T-helper 2 cell treated with Interferon-gamma antibody and Interleukin-4, amounts not matched to agents 5 μg/mL and 100 μg/mL, for 36 hours (primary cell): ENCODE measurements around the gene NFE2L1.

ENCODE experiments used
- DNase-seq: peaks from one replicate; pipeline ENCODE4 v3.0.0; 2021; ENCODE audit warnings: low spot score
- H3K27ac Mint-ChIP-seq: one replicate; pipeline ENCODE4 v1.8.0; 2021; ENCODE audit warnings: mild to moderate bottlenecking, mixed read lengths
- H3K27me3 Mint-ChIP-seq: one replicate; pipeline ENCODE4 v1.8.0; 2021; ENCODE audit warnings: low read depth, mixed read lengths
- H3K36me3 Mint-ChIP-seq: one replicate; pipeline ENCODE4 v1.8.0; 2021; ENCODE audit warnings: low read depth, mixed read lengths
- H3K4me1 Mint-ChIP-seq: one replicate; pipeline ENCODE4 v1.8.0; 2021; ENCODE audit warnings: low read depth, mixed read lengths
- H3K4me3 Mint-ChIP-seq: one replicate; pipeline ENCODE4 v1.8.0; 2022; ENCODE audit warnings: mild to moderate bottlenecking, moderate library complexity, mixed read lengths
- H3K9me3 Mint-ChIP-seq: one replicate; pipeline ENCODE4 v1.8.0; 2021; ENCODE audit warnings: mixed read lengths

NFE2L1 gene

DNA sequence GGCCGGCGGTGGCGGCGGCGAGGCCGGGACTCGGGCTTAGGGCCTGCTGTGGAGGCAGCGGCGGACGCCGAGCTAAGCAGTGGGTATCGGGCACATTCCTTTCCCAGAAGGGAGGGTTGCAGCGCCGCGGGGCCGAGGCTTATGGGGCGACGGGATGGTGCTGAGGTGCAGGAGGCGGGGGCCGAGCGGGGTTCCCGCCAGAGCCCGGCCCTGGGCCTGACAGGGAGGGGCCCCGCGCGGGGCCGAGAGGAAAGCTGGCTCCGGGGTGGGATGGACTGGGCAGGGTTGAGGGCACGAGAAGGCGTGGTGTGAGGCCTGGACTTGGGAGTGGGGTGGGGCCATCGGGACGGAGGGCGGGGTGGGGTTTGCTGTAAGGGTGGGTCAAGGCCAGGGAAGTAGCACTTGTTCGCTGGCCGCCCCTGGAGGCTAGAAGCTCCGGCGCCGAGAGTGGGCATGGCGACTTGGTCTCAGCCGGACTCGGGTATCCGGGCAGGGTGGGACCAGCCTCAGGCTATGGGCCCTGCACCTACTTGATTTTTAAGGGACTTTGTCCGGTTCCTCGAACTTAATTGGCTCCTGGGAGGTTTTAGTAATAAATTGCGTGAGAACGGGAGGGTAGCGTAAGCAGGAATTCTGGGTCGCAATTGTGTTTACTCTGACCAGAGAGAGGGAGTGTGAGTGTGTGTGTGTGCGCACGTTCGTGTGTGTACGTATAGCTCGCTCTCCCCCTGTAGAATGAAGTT lies 396 bp downstream of the NFE2L1 start:
- peaks cover 24% of the 10 kb centered on the region for H3K36me3 Mint-ChIP-seq
- DNase-seq, result no peak
- no peaks in the 10 kb centered on the region for H3K9me3 Mint-ChIP-seq
- no peaks in the 10 kb centered on the region for H3K27me3 Mint-ChIP-seq
- H3K4me1 Mint-ChIP-seq, result peaks cover 43% of the 10 kb centered on the region
- peak overlapping the region; percentile 98 for H3K4me3 Mint-ChIP-seq
- H3K27ac Mint-ChIP-seq, result peak overlapping the region; percentile 98

DNA sequence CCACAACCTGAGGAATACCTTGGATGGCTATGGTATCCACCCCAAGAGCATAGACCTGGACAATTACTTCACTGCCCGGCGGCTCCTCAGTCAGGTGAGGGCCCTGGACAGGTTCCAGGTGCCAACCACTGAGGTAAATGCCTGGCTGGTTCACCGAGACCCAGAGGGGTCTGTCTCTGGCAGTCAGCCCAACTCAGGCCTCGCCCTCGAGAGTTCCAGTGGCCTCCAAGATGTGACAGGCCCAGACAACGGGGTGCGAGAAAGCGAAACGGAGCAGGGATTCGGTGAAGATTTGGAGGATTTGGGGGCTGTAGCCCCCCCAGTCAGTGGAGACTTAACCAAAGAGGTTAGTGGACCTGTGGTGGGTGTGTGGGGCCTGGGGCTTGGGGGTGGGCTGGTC lies 3.1 kb downstream of the NFE2L1 start:
- no peaks in the 10 kb centered on the region for H3K27me3 Mint-ChIP-seq
- DNase-seq, result no peak
- peaks cover 49% of the 10 kb centered on the region for H3K4me1 Mint-ChIP-seq
- H3K9me3 Mint-ChIP-seq, result no peaks in the 10 kb centered on the region
- peaks cover 36% of the 10 kb centered on the region for H3K36me3 Mint-ChIP-seq
- no peak overlapping the region for H3K27ac Mint-ChIP-seq
- H3K4me3 Mint-ChIP-seq, result peak overlapping the region; percentile 1

DNA sequence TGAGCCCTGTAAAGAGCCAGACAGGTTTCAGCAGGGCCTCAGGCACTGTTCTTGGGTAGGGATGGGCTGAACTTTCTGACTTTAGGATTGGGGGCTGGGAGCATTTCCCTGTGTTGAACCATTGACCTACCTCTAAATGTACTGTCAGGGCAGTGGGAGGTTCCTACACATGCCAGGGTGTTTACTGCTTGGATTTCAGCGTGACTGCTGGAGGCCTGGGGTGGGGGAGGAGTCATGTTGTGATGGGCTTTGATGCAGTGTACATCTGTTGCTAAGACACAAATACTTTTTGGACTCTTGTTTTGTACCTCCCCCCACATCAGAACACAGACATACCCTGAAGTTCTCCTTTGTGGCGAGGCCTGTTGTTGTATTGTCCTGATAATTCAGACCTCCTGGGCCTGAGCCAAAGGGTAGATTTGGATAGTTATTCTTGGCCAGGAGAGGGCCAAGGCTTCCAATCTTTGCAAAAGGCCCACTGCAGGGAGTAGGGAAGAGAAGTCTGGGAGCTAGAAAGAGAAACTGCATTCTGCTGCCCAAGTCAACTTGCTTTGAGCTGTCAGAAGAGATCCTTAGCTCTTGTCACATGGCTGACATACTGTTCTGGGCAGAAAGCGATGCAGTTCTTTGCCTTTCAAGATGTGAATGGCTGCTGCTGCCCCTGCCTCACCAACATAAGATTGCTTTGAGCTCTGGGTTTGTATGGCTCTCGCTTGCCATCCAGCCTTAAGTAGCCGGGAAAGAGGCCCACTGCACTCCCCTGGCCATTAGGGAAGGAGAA lies 3.7 kb downstream of the NFE2L1 start:
- Mint-ChIP-seq H3K4me3 (peak overlapping the region; percentile 45), H3K27me3 (no peaks in the 10 kb centered on the region), H3K4me1 (peaks cover 46% of the 10 kb centered on the region), H3K9me3 (no peaks in the 10 kb centered on the region), H3K27ac (peak overlapping the region; percentile 23), H3K36me3 (peaks cover 41% of the 10 kb centered on the region)
- no peak for DNase-seq

DNA sequence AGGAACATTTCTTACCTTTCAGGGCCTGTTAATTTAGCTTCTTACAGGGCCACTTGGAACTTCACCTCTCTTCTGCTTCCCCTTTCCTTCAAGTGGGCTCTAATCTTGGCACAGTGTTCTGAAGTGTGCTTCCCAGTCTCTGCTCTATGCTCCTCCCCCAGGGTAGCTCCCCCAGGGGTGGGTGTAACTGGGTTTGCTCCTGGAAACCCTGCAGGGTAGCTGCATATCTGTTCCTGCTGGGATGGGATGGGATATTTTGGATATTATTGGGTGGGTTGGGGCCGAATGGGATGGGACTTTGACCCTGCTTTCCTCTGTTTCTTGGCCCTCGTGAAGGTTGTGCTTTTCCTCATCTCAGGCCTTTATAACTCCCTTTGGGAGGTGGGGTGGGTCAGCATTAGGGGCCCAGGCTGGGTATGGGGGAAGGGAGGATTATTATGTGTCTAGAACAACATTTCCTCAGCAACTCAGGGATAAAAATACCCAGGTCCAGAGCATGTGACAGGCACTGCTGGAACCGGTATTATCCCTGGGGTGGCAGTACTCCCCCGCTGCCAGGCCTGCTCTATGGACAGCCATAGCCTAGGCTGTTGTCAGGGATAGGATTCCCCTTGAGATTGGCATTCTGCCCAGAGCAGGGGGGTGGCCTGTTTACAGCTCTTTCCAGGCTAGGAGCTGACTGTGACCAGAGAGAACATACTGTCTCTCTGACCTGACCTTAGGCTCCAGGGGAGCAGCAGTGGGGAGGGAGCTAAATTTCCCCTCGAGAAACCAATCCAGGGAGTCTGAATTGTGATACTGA lies 5.0 kb downstream of the NFE2L1 start:
- Mint-ChIP-seq H3K36me3 (peaks cover 46% of the 10 kb centered on the region), H3K4me3 (peak overlapping the region; percentile 45), H3K27ac (peak overlapping the region; percentile 60), H3K27me3 (no peaks in the 10 kb centered on the region), H3K4me1 (peaks cover 44% of the 10 kb centered on the region), H3K9me3 (no peaks in the 10 kb centered on the region)
- no peak for DNase-seq

DNA sequence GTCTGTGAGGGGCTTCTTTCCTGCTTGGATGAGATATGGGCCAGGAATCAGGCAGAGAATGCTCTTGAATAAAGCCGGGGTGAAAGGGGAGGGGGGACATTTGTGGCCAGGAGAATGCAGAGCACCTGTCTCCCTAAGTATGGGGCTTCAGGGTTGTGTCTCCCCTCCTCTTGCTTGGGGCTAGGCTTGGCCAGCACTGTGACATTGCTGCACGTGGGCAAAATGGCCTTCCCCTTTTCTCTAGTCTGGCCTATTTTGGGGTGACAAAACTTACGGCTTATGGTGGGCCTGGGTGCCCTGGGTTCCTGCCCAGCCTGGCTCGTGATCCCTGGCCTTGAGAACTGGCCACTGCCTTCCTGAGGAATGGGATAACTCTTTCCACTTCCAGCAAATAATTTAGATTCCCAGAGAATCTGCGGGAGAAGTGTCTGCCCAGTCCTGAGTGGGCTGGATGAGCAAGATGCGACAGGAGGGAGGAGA lies 5.6 kb downstream of the NFE2L1 start:
- peak overlapping the region; percentile 12 for H3K27ac Mint-ChIP-seq

DNA sequence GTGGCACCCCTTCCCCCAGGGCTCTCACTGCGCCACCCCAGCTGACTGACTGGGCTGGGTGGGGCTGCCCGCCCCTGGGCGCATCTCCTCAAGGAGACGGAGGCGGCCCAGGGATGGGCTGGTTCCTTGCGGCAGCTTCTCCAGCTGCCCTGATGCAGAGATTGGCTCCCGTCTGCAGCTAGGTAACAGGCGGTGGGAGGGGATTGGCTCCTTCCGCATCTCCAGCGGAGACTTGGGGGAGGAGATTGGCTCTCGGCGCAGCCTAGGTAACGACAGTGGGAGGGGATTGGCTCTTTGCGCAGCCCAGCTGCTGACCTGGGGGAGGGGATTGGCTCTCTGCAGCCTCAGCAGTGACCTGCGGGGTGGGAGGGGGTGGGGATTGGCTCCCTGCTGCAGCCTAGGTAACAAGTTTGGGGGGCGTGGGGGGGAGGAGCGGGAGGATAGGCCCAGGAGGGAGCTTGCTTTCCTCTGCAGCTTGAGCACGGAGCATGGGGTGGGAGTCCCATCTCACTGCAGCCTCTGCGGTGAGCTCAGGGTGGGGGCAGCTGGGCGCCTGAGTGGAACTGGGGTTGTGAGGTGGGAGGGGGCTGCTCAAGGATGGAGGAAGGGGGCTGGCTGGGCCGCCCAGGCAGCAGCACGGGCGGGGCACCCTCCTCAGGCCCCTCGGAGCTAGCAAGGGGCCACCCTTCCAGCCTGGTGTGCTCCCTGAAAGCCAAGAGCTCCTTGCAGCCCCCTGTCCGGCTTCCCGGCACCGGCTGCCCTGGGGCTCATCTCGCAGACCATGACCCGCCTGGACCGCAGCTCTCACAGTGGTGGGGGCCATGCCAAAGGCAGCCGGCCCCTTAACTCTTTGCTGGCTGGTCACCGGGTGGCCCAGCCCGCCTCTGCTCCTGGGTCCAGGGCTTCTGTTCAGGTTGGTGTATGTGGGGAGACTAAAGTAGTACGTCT lies 6.4 kb downstream of the NFE2L1 start:
- H3K4me3 Mint-ChIP-seq, result peak overlapping the region; percentile 51
- H3K9me3 Mint-ChIP-seq, result no peaks in the 10 kb centered on the region
- H3K36me3 Mint-ChIP-seq, result peaks cover 56% of the 10 kb centered on the region
- no peaks in the 10 kb centered on the region for H3K27me3 Mint-ChIP-seq
- peaks cover 44% of the 10 kb centered on the region for H3K4me1 Mint-ChIP-seq
- no peak for DNase-seq
- H3K27ac Mint-ChIP-seq, result peak overlapping the region; percentile 57

More for the DNA sequence above, 5.6 kb downstream of the NFE2L1 start:
- H3K36me3 Mint-ChIP-seq, result peaks cover 52% of the 10 kb centered on the region
- DNase-seq, result no peak
- no peaks in the 10 kb centered on the region for H3K9me3 Mint-ChIP-seq
- H3K4me1 Mint-ChIP-seq, result peaks cover 44% of the 10 kb centered on the region
- H3K27me3 Mint-ChIP-seq, result no peaks in the 10 kb centered on the region
- H3K4me3 Mint-ChIP-seq, result peak overlapping the region; percentile 12

DNA sequence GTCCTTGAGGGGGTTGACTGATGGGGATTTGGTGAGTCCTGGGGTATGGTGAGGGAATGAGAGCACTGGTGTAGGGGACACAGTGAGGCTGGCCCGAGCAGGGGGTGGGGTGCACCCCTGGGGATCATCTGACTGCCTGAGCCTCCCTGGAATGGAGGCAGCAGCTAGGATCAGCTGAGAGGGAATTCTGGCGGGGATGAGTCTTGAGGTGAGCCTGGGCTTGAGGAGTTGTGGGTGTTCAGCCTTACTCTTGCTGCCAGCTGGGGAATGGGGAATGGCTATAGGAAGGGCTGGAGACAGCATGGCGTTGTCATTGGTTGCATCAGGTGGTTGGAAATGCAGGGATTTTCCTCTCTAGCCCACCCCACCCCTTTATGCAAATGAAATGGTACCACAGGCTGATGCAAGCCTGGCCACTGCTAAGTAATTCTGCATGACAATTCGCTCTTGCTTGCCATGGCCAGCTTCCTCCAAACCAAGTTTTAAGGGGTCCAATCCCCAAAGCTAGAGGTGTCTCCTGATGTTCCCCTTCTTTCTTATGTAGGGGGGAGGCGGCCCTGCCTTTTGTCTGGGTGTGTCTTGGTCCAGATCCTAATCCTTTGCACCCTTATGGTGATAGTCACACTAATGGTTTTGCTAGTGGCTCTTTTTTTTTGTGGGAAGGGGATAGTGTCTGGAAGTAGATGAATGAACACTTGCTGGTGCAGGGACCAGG lies 7.5 kb downstream of the NFE2L1 start:
- peak overlapping the region; percentile 57 for H3K27ac Mint-ChIP-seq
- peak; percentile 23 for DNase-seq
- peaks cover 35% of the 10 kb centered on the region for H3K4me1 Mint-ChIP-seq
- H3K9me3 Mint-ChIP-seq, result no peaks in the 10 kb centered on the region
- H3K27me3 Mint-ChIP-seq, result no peaks in the 10 kb centered on the region
- peaks cover 59% of the 10 kb centered on the region for H3K36me3 Mint-ChIP-seq
- H3K4me3 Mint-ChIP-seq, result peak overlapping the region; percentile 51

DNA sequence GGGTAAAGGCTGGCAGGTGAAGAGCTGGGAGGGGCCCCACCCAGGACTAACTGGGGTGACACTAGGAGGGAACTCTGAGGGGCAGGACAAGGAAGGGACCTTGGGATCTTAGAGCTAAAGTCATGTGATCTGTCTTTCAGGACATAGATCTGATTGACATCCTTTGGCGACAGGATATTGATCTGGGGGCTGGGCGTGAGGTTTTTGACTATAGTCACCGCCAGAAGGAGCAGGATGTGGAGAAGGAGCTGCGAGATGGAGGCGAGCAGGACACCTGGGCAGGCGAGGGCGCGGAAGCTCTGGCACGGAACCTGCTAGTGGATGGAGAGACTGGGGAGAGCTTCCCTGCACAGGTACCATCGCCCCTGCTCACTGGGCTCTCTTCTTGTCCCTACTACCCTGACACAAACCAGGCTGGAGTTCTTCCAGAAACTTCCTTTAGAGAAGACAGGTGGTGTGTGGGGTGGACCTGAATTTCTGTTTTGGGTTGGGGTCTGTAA lies 8.1 kb downstream of the NFE2L1 start:
- no peak overlapping the region for H3K4me3 Mint-ChIP-seq

DNA sequence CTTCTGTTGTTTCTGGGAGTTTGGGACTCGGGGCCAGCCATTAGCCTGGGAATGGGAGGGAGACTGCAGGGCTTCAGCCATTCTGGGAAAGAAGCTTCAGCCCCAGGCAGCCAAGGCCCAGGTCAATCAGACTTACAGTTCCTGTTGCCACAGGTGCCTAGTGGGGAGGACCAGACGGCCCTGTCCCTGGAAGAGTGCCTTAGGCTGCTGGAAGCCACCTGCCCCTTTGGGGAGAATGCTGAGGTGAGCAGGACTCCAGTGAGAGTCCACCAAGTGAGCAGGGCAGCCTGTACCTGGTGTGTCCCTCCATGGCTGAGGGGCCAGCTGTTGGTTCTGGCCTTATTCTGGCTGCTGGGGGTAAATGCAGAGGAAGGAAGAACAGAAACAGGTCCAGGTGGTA lies 8.7 kb downstream of the NFE2L1 start:
- Mint-ChIP-seq H3K27ac (peak overlapping the region; percentile 22), H3K27me3 (no peaks in the 10 kb centered on the region), H3K4me3 (no peak overlapping the region), H3K9me3 (no peaks in the 10 kb centered on the region), H3K36me3 (peaks cover 59% of the 10 kb centered on the region), H3K4me1 (peaks cover 27% of the 10 kb centered on the region)
- DNase-seq, result no peak

More for the DNA sequence above, 8.1 kb downstream of the NFE2L1 start:
- no peaks in the 10 kb centered on the region for H3K27me3 Mint-ChIP-seq
- H3K27ac Mint-ChIP-seq, result peak overlapping the region; percentile 12
- peaks cover 61% of the 10 kb centered on the region for H3K36me3 Mint-ChIP-seq
- no peak for DNase-seq
- no peaks in the 10 kb centered on the region for H3K9me3 Mint-ChIP-seq
- peaks cover 32% of the 10 kb centered on the region for H3K4me1 Mint-ChIP-seq

DNA sequence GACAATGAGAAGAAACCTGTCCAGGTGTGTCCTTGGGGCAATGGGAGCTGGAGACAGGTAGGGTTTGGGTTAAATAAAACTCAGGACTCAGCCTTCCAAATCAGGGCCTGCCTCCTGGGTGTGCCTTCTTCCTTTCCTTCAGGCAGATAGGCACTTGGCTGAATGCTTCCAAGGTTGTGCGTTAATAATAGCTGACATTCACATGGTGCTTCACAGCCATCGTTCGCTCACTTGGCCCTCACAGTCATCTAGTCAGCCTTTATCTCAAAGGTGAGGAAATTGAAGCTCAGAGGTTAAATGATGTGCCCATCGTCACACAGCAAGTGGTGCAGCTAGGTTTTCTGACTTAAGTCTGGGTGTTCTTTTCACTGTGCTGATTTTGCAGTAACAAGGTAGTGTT lies 9.5 kb downstream of the NFE2L1 start:
- no peaks in the 10 kb centered on the region for H3K9me3 Mint-ChIP-seq
- no peak overlapping the region for H3K27ac Mint-ChIP-seq
- no peaks in the 10 kb centered on the region for H3K27me3 Mint-ChIP-seq
- peaks cover 23% of the 10 kb centered on the region for H3K4me1 Mint-ChIP-seq
- no peak for DNase-seq
- peaks cover 56% of the 10 kb centered on the region for H3K36me3 Mint-ChIP-seq
- H3K4me3 Mint-ChIP-seq, result no peak overlapping the region

DNA sequence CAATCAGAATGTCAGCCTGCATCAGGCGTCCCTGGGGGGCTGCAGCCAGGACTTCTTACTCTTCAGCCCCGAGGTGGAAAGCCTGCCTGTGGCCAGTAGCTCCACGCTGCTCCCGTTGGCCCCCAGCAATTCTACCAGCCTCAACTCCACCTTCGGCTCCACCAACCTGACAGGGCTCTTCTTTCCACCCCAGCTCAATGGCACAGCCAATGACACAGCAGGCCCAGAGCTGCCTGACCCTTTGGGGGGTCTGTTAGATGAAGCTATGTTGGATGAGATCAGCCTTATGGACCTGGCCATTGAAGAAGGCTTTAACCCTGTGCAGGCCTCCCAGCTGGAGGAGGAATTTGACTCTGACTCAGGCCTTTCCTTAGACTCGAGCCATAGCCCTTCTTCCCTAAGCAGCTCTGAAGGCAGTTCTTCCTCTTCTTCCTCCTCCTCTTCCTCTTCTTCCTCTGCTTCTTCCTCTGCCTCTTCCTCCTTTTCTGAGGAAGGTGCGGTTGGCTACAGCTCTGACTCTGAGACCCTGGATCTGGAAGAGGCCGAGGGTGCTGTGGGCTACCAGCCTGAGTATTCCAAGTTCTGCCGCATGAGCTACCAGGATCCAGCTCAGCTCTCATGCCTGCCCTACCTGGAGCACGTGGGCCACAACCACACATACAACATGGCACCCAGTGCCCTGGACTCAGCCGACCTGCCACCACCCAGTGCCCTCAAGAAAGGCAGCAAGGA lies 10.4 kb downstream of the NFE2L1 start:
- Mint-ChIP-seq H3K9me3 (no peaks in the 10 kb centered on the region), H3K27me3 (no peaks in the 10 kb centered on the region), H3K4me1 (peaks cover 17% of the 10 kb centered on the region), H3K27ac (no peak overlapping the region), H3K36me3 (peaks cover 53% of the 10 kb centered on the region), H3K4me3 (no peak overlapping the region)
- no peak for DNase-seq

DNA sequence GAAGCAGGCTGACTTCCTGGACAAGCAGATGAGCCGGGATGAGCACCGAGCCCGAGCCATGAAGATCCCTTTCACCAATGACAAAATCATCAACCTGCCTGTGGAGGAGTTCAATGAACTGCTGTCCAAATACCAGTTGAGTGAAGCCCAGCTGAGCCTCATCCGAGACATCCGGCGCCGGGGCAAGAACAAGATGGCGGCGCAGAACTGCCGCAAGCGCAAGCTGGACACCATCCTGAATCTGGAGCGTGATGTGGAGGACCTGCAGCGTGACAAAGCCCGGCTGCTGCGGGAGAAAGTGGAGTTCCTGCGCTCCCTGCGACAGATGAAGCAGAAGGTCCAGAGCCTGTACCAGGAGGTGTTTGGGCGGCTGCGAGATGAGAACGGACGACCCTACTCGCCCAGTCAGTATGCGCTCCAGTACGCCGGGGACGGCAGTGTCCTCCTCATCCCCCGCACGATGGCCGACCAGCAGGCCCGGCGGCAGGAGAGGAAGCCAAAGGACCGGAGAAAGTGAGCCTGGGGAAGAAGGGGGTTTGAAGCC lies 11.0 kb downstream of the NFE2L1 start:
- Mint-ChIP-seq H3K9me3 (no peaks in the 10 kb centered on the region), H3K4me3 (no peak overlapping the region), H3K27ac (no peak overlapping the region), H3K4me1 (peaks cover 16% of the 10 kb centered on the region), H3K36me3 (peaks cover 54% of the 10 kb centered on the region), H3K27me3 (no peaks in the 10 kb centered on the region)
- DNase-seq, result no peak
